ENCODE results near the gene E2F8.

Gene E2F8

DNA sequence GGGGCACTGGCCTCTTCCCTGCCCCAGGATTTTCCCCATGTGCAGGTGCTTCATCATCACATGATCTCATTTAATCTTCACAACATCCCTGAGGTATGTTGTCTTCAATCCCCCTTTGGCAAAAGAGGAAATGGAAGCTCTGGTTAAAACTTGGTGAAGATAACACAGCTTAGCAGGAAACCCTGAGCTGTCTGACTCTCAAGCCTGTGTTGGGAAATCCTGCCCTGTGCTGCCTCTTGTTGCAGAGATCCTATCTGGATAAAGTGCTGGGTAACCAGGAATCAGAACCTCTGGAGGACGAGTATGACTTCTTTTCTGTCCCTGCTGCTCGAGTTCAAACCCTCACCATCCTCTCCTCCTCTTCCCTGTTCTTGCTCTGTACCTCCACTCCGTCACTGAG, 13.1 kb upstream of the E2F8 start:
- TF ChIP-seq POLR2A (IDR thresholded peaks at IDR 0.05; ENCODE audit: low read depth, low read length): no peak
- no peak for TF ChIP-seq SPI1 (IDR thresholded peaks at IDR 0.05; ENCODE audit: low read depth, low read length)
- TF ChIP-seq TAF1 (IDR thresholded peaks at IDR 0.05; ENCODE audit: low read depth, low read length): no peak
- no peak for TF ChIP-seq PAX5 (IDR thresholded peaks at IDR 0.05; ENCODE audit: insufficient read depth, low read length, severe bottlenecking)
- TF ChIP-seq POU2F2 (IDR thresholded peaks at IDR 0.05; ENCODE audit: low read depth, low read length): no peak
- TF ChIP-seq POLR2AphosphoS5 (IDR thresholded peaks at IDR 0.05; ENCODE audit: low read depth, low read length): no peak
- DNase-seq (ENCODE audit: insufficient read length, low spot score) (no peak), FAIRE-seq (no peak)

DNA sequence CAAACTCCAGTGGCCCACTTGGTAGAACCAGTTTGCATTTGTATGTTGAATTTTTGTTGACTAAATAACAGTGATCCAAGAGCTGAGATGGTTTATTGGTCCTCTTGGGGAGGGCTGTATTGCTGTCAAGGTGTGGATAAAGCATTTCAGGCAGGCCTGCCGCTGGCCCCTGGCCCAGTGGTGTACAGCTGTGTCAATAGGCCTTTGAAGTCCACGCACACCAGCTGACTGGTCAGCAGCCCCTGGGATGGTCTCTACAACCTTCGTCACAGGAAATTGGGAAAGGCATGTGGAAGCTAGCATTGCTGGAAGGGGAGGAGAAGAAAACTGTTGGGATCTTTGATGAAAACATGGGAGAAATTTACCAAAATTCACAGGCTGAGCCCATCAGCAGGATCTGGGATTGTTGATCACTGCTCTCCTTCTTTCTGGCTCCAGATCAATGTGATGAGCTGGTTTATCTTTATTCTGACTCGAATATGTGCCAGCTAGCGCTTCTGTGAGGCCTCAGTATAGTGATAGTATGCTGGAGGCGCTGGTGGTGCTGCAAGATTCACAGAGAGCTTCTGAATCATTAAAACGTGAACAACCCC, 12.5 kb upstream of the E2F8 start:
- FAIRE-seq (no peak), DNase-seq (ENCODE audit: insufficient read length, low spot score) (no peak)
- TF ChIP-seq POLR2A (IDR thresholded peaks at IDR 0.05; ENCODE audit: low read depth, low read length): no peak
- TF ChIP-seq SPI1 (IDR thresholded peaks at IDR 0.05; ENCODE audit: low read depth, low read length): no peak
- TF ChIP-seq POLR2AphosphoS5 (IDR thresholded peaks at IDR 0.05; ENCODE audit: low read depth, low read length): no peak
- TF ChIP-seq TAF1 (IDR thresholded peaks at IDR 0.05; ENCODE audit: low read depth, low read length): no peak
- TF ChIP-seq PAX5 (IDR thresholded peaks at IDR 0.05; ENCODE audit: insufficient read depth, low read length, severe bottlenecking): no peak
- TF ChIP-seq POU2F2 (IDR thresholded peaks at IDR 0.05; ENCODE audit: low read depth, low read length): no peak

GRCh38 chr11:19252394-19253152, 11.8 kb upstream of the E2F8 start:
- no peak for DNase-seq (ENCODE audit: insufficient read length, low spot score)
- no peak for FAIRE-seq

DNA sequence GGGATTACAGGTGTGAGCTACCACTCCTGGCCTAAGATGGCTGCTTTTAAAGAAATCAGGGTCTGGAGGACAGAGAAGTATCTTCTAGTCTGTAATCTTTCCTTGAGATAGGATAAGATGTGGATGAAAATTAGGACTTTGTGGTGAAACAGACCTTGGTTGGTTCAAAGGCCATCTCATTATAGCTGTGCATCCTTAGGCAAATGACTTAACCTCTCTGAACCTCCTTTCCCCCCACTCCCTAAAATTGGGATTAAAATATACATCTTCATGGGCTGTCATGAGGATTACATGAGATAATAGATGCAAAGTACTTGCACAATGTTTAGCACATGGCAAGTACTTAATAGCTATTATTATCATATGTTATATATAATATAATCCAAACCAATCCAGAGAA, 10.8 kb upstream of the E2F8 start:
- no peak for FAIRE-seq
- TF ChIP-seq POLR2AphosphoS5 (IDR thresholded peaks at IDR 0.05; ENCODE audit: low read depth, low read length) (no peak), SPI1 (IDR thresholded peaks at IDR 0.05; ENCODE audit: low read depth, low read length) (no peak), POLR2A (IDR thresholded peaks at IDR 0.05; ENCODE audit: low read depth, low read length) (no peak), TAF1 (IDR thresholded peaks at IDR 0.05; ENCODE audit: low read depth, low read length) (no peak), POU2F2 (IDR thresholded peaks at IDR 0.05; ENCODE audit: low read depth, low read length) (no peak), PAX5 (IDR thresholded peaks at IDR 0.05; ENCODE audit: insufficient read depth, low read length, severe bottlenecking) (no peak)
- DNase-seq (ENCODE audit: insufficient read length, low spot score): no peak

More at GRCh38 chr11:19252394-19253152, 11.8 kb upstream of the E2F8 start:
- TF ChIP-seq PAX5 (IDR thresholded peaks at IDR 0.05; ENCODE audit: insufficient read depth, low read length, severe bottlenecking) (no peak), POLR2AphosphoS5 (IDR thresholded peaks at IDR 0.05; ENCODE audit: low read depth, low read length) (no peak), POLR2A (IDR thresholded peaks at IDR 0.05; ENCODE audit: low read depth, low read length) (no peak), TAF1 (IDR thresholded peaks at IDR 0.05; ENCODE audit: low read depth, low read length) (no peak), POU2F2 (IDR thresholded peaks at IDR 0.05; ENCODE audit: low read depth, low read length) (no peak), SPI1 (IDR thresholded peaks at IDR 0.05; ENCODE audit: low read depth, low read length) (no peak)

- TF ChIP-seq SPI1 (IDR thresholded peaks at IDR 0.05; ENCODE audit: low read depth, low read length): no peak
- no peak for TF ChIP-seq TAF1 (IDR thresholded peaks at IDR 0.05; ENCODE audit: low read depth, low read length)
- no peak for TF ChIP-seq POLR2AphosphoS5 (IDR thresholded peaks at IDR 0.05; ENCODE audit: low read depth, low read length)
- no peak for TF ChIP-seq PAX5 (IDR thresholded peaks at IDR 0.05; ENCODE audit: insufficient read depth, low read length, severe bottlenecking)
- TF ChIP-seq POLR2A (IDR thresholded peaks at IDR 0.05; ENCODE audit: low read depth, low read length): no peak
- no peak for TF ChIP-seq POU2F2 (IDR thresholded peaks at IDR 0.05; ENCODE audit: low read depth, low read length)
- no peak for DNase-seq (ENCODE audit: insufficient read length, low spot score)
- no peak for FAIRE-seq
These were observed 6.1 kb upstream of the E2F8 start for GRCh38 chr11:19246816-19247215.

DNA sequence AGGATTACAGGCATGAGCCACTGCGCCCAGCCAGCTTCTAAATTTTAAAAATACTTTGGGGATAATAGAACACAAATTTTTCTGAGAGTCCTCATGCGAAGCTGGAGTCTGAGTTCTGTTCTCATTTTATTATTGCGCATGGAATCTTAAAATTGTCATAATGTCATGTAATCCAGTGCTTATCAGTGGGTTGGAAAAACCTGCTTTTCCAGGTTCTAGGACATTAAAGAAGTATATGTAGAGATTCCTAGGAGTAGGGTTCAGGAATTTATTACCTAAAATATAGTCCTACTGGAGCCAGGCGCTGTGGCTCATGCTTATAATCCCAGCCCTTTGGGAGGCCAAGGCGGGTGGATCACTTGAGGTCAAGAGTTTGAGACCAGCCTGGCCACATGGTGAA, 4.6 kb upstream of the E2F8 start:
- FAIRE-seq (no peak), DNase-seq (ENCODE audit: insufficient read length, low spot score) (no peak)
- TF ChIP-seq SPI1 (IDR thresholded peaks at IDR 0.05; ENCODE audit: low read depth, low read length): no peak
- TF ChIP-seq TAF1 (IDR thresholded peaks at IDR 0.05; ENCODE audit: low read depth, low read length): no peak
- no peak for TF ChIP-seq POLR2A (IDR thresholded peaks at IDR 0.05; ENCODE audit: low read depth, low read length)
- TF ChIP-seq POLR2AphosphoS5 (IDR thresholded peaks at IDR 0.05; ENCODE audit: low read depth, low read length): no peak
- no peak for TF ChIP-seq POU2F2 (IDR thresholded peaks at IDR 0.05; ENCODE audit: low read depth, low read length)
- TF ChIP-seq PAX5 (IDR thresholded peaks at IDR 0.05; ENCODE audit: insufficient read depth, low read length, severe bottlenecking): no peak

- FAIRE-seq: no peak
These were observed 3.9 kb upstream of the E2F8 start for GRCh38 chr11:19244621-19245020.

DNA sequence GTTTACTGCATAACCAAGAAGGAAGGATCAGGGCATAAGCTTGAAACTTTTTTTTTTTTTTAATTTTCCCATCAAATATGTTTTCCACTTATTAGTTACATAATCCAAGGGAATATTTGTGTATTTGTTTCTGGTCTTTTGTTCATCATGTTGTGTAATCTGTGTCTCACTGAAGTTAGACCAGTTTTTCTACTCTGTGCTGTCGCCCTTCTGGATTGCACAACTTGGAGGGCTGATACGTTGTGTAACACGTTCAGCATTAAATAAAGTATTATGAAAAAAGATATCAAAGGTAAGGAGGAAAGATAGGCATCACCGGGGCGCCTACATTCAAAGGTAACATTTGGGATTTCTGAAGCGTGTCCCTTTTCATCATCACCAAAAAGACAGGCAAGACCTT, 3.3 kb upstream of the E2F8 start:
- no peak for TF ChIP-seq PAX5 (IDR thresholded peaks at IDR 0.05; ENCODE audit: insufficient read depth, low read length, severe bottlenecking)
- no peak for TF ChIP-seq POLR2AphosphoS5 (IDR thresholded peaks at IDR 0.05; ENCODE audit: low read depth, low read length)
- no peak for TF ChIP-seq SPI1 (IDR thresholded peaks at IDR 0.05; ENCODE audit: low read depth, low read length)
- TF ChIP-seq TAF1 (IDR thresholded peaks at IDR 0.05; ENCODE audit: low read depth, low read length): no peak
- no peak for TF ChIP-seq POU2F2 (IDR thresholded peaks at IDR 0.05; ENCODE audit: low read depth, low read length)
- no peak for FAIRE-seq
- no peak for DNase-seq (ENCODE audit: insufficient read length, low spot score)

More at GRCh38 chr11:19244621-19245020, 3.9 kb upstream of the E2F8 start:
- TF ChIP-seq POLR2A (IDR thresholded peaks at IDR 0.05; ENCODE audit: low read depth, low read length): no peak
- TF ChIP-seq POLR2AphosphoS5 (IDR thresholded peaks at IDR 0.05; ENCODE audit: low read depth, low read length): no peak
- no peak for TF ChIP-seq TAF1 (IDR thresholded peaks at IDR 0.05; ENCODE audit: low read depth, low read length)
- no peak for TF ChIP-seq PAX5 (IDR thresholded peaks at IDR 0.05; ENCODE audit: insufficient read depth, low read length, severe bottlenecking)
- TF ChIP-seq SPI1 (IDR thresholded peaks at IDR 0.05; ENCODE audit: low read depth, low read length): no peak
- no peak for TF ChIP-seq POU2F2 (IDR thresholded peaks at IDR 0.05; ENCODE audit: low read depth, low read length)
- DNase-seq (ENCODE audit: insufficient read length, low spot score): no peak

DNA sequence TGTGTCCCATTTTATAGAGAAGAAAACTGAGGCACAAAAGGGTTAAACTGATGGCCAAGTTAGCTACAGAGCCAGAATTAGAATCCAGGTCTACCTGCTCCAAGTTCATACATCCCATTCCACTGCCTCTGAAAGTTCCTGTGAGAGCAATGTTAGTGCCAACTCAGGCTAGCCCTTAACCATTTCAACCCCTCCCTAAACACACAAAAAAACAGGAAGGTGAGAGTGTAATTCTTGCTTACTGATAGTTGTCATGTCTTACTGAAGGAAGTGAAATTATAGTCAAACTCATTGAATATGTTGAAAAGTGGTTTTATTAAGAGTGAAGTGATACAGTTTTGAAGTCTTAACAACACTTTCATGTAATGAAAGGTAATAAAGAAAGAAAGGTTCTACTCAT, 2.9 kb upstream of the E2F8 start:
- FAIRE-seq (no peak), DNase-seq (ENCODE audit: insufficient read length, low spot score) (no peak)
- TF ChIP-seq SPI1 (IDR thresholded peaks at IDR 0.05; ENCODE audit: low read depth, low read length) (peak; percentile 4; the same call in 1 of the 2 replicates), POLR2A (IDR thresholded peaks at IDR 0.05; ENCODE audit: low read depth, low read length) (no peak)

All from GM12891 (cell line).